Activated CD4-positive, alpha-beta T cell treated with anti-CD3 and anti-CD28 coated beads, Interleukin-2, amount 10 ng/mL, durations not matched to agents 24 days and 14 days (primary cell): ENCODE results near the gene PRTN3. TPM values are rescaled to one million over a fixed set of nuclear protein-coding genes. Genes with fewer than 3 reads are reported as not detected.
"Not testable (repeated sequence)": the region's sequence is repeated elsewhere in the genome, so short reads cannot be mapped to it uniquely, and the experiment has no call there.

ENCODE experiments used
- DNase-seq: peaks from one replicate; pipeline ENCODE4 v3.0.0; 2022
- H3K27ac Mint-ChIP-seq: one replicate; pipeline ENCODE4 v1.8.0; 2022; ENCODE audit warnings: mild to moderate bottlenecking, mixed read lengths
- H3K27me3 Mint-ChIP-seq: one replicate; pipeline ENCODE4 v1.8.0; 2022; ENCODE audit warnings: mixed read lengths
- H3K36me3 Mint-ChIP-seq: one replicate; pipeline ENCODE4 v1.8.0; 2022; ENCODE audit warnings: low read depth, mild to moderate bottlenecking, mixed read lengths
- H3K4me1 Mint-ChIP-seq: one replicate; pipeline ENCODE4 v1.8.0; 2021; ENCODE audit warnings: mixed read lengths
- H3K4me3 Mint-ChIP-seq: one replicate; pipeline ENCODE4 v1.8.0; 2022; ENCODE audit warnings: mild to moderate bottlenecking, moderate library complexity, mixed read lengths
- H3K9me3 Mint-ChIP-seq: one replicate; pipeline ENCODE4 v1.8.0; 2021; ENCODE audit warnings: mixed read lengths
- intact Hi-C: fragments of 100-400 bp; cut with micrococcal nuclease; formaldehyde crosslinking; loops from one replicate; pipeline ENCODE4 v1.15.1; 2023
- total RNA-seq: library from RNA; stranded (reverse); gene quantifications from 2 replicates; pipeline ENCODE4 v1.2.3, GENCODE V29; 2022

Gene PRTN3
- total RNA-seq, 1 donor from 2014 or later: not detected

DNA sequence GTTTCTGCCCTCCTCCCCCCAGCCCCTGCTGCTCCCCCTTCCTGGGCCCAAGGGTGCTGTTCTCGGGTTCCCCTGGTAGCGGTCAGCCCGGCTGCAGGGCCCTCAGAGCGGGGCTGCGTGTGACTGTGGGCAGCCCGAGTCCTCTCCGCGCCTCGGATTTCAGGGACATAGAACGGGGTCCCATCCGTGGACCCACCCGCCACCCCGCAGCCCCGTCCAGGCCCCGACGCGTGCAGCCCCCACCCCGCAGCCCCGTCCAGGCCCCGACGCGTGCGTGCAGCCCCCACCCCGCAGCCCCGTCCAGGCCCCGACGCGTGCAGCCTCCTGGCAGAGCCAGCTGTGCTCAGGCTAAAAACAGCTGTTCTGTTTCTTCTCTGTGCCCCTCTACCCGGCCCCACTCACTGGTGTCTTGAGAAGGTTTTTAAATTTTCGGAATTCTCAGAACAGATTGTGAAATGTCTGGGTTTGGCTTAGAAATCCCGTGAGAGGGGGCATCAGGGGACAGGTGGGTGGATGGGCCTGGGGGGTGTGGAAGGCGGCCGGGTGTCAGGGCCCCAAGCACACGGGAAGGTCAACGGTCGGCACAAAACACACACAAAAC lies 5.5 kb upstream of the PRTN3 start:
- no peak for DNase-seq
- peaks cover 3% of the 10 kb centered on the region for H3K4me1 Mint-ChIP-seq
- peaks cover 7% of the 10 kb centered on the region for H3K27me3 Mint-ChIP-seq
- H3K27ac Mint-ChIP-seq: no peak overlapping the region
- no peak overlapping the region for H3K4me3 Mint-ChIP-seq
- intact Hi-C loops: no loop called here
- H3K9me3 Mint-ChIP-seq: no peaks in the 10 kb centered on the region
- no peaks in the 10 kb centered on the region for H3K36me3 Mint-ChIP-seq

DNA sequence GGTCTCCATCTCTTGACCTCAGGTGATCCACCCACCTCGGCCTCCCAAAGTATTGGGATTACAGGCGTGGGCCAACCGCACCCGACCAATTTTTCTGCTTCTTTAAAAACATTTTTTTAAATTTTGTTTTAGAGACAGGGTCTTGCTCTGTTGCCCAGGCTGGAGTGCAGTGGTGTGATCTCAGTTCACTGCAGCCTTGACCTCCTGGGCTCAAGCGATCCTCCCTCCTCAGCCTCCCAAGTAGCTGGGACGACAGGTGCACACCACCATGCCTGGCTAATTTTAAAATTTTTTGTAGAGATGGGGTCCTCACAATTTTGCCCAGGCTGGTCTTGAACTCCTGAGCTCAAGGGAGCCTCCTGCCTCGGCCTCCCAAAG lies 2.0 kb downstream of the PRTN3 start:
- H3K4me3 Mint-ChIP-seq, H3K27ac Mint-ChIP-seq, H3K36me3 Mint-ChIP-seq, H3K4me1 Mint-ChIP-seq, H3K9me3 Mint-ChIP-seq, intact Hi-C loops, DNase-seq: not testable (repeated sequence)
- peaks cover 18% of the 10 kb centered on the region for H3K27me3 Mint-ChIP-seq

DNA sequence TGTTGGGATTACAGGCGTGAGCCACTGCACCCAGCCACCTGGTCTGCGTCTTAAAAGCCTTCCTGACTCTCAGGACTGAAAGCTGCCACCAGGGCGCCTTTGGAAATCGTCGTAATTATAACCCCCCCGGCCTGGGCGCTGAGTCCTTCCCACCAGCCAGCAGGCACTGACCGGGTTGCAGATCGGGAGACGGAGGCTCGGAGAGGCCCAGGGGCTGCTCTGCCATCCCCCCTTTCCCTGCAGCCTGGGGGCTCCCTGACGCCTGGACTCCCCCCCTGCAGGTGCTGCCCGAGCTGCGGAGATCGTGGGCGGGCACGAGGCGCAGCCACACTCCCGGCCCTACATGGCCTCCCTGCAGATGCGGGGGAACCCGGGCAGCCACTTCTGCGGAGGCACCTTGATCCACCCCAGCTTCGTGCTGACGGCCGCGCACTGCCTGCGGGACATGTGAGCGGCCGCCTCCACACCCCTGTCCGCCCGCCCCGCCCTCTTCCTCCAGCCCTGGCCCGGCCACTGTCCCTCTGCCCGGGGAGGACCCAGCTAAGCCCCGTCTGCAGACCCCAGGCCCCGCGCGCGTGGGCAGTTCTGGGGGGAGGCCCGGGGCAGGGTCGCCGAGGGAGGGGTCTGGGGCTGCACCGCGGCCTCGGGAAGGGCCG lies 2.5 kb downstream of the PRTN3 start:
- Mint-ChIP-seq H3K27ac (no peak overlapping the region), H3K4me3 (no peak overlapping the region), H3K4me1 (peaks cover 3% of the 10 kb centered on the region), H3K9me3 (no peaks in the 10 kb centered on the region), H3K27me3 (peaks cover 18% of the 10 kb centered on the region), H3K36me3 (no peaks in the 10 kb centered on the region)
- intact Hi-C loops: no loop called here
- no peak for DNase-seq

DNA sequence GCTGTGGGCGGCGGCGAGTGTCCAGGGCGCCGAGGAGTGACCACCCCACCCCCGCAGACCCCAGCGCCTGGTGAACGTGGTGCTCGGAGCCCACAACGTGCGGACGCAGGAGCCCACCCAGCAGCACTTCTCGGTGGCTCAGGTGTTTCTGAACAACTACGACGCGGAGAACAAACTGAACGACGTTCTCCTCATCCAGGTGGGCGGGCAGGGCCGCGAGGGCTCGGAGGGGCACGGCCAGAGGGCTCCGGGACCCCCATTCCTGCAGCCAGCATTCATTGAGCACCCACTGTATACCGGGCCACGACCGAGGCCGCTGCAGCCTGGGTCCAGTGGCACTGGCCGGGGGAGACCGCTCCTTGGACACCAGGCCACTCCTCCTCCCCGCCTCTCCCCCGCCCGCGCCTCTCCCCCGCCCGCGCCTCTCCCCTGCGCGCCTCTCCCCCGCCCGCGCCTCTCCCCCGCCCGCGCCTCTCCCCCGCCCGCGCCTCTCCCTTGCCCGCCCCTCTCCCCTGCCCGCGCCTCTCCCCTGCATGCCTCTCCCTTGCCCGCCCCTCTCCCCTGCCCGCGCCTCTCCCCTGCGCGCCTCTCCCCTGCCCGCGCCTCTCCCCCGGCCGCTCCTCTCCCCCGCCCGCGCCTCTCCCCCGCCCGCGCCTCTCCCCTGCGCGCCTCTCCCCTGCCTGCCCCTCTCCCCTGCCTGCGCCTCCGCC lies 3.2 kb downstream of the PRTN3 start:
- peaks cover 20% of the 10 kb centered on the region for H3K27me3 Mint-ChIP-seq
- no peaks in the 10 kb centered on the region for H3K9me3 Mint-ChIP-seq
- no peak for DNase-seq
- H3K4me3 Mint-ChIP-seq: no peak overlapping the region
- intact Hi-C loops: no loop called here
- no peak overlapping the region for H3K27ac Mint-ChIP-seq
- H3K36me3 Mint-ChIP-seq: no peaks in the 10 kb centered on the region
- H3K4me1 Mint-ChIP-seq: peaks cover 3% of the 10 kb centered on the region

DNA sequence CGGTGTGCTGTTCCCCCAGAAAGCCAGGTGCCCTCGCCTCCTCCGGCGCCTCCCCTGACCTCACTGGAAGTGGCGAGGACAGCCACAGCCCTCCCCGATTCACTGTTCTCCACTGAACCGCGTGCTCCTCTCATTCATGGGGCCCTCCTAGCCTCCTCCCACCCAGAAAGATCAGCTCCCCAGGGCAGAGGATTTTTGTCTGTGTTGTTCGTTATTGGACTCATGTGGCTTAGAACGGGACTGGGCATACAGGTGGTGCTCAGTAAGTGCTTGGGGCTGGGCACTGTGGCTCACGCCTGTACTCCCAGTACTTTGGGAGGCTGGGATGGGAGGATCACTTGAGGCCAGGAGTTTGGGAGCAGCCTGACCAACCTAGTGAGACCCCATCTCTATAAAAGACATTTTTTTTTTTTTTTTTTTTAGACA lies 3.8 kb downstream of the PRTN3 start:
- Mint-ChIP-seq H3K27ac (peak overlapping the region; percentile 58), H3K4me3 (no peak overlapping the region), H3K27me3 (peaks cover 20% of the 10 kb centered on the region), H3K36me3 (no peaks in the 10 kb centered on the region), H3K4me1 (peaks cover 3% of the 10 kb centered on the region), H3K9me3 (no peaks in the 10 kb centered on the region)
- no peak for DNase-seq
- intact Hi-C loops: no loop called here

DNA sequence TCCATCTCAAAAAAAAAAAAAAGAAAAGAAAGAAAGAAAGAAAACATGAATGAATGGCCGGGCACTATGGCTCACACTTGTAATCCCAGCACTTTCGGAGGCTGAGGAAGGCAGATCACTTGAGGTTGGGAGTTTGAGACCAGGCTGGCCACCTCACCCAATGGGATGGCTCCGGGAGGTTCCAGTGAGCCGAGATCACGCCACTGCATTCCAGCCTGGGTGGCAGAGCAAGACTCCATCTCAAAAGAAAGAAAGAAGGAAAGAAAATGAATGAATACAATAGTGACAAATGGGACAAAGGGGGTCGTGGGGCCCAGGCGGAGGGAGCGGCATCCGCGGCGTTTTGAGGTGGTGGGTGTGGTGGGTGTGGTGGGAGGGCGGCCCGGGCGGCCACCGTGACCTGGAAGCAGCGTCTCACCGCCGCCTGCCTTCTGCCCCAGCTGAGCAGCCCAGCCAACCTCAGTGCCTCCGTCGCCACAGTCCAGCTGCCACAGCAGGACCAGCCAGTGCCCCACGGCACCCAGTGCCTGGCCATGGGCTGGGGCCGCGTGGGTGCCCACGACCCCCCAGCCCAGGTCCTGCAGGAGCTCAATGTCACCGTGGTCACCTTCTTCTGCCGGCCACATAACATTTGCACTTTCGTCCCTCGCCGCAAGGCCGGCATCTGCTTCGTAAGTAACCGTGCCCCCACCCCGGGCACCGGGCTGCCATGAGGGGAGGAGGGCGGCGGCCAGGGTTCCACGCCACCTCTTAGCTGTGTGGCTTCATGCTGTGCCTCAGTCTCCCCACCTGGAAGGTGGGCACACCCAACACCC lies 5.1 kb downstream of the PRTN3 start:
- Mint-ChIP-seq H3K4me3 (no peak overlapping the region), H3K27ac (no peak overlapping the region), H3K36me3 (no peaks in the 10 kb centered on the region), H3K27me3 (peaks cover 23% of the 10 kb centered on the region), H3K9me3 (no peaks in the 10 kb centered on the region), H3K4me1 (peaks cover 3% of the 10 kb centered on the region)
- intact Hi-C loops: no loop called here
- no peak for DNase-seq

DNA sequence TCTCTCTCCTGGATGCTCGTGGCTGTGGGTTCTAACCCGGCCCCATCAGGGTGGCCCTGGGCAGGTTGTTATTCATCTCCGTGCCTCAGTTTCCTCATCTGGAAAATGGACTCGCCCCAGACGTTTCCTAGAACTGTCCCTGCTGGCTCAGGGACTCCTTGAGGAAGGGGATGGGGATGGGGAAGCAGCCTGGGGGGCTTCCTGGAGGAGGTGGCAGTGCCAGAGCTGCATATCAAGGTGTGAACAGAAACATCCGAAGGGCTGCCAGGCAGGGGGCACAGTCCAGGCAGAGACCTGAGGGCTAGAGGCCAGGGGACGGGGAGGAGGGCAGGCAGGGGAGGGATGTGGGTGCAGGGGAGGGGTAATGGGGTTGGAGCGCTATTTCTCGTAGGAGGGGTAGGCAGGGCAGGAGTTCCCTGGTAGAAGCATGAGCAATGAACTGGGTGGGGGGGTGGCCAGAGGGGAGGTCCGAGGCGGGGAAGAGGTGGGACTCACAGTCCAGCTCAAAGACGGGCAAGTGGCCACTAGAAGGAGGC lies 7.7 kb downstream of the PRTN3 start:
- no peak for DNase-seq
- Mint-ChIP-seq H3K4me1 (peaks cover 3% of the 10 kb centered on the region), H3K9me3 (no peaks in the 10 kb centered on the region), H3K27ac (no peak overlapping the region), H3K36me3 (no peaks in the 10 kb centered on the region), H3K27me3 (peaks cover 18% of the 10 kb centered on the region), H3K4me3 (no peak overlapping the region)
- intact Hi-C loops: no loop called here

DNA sequence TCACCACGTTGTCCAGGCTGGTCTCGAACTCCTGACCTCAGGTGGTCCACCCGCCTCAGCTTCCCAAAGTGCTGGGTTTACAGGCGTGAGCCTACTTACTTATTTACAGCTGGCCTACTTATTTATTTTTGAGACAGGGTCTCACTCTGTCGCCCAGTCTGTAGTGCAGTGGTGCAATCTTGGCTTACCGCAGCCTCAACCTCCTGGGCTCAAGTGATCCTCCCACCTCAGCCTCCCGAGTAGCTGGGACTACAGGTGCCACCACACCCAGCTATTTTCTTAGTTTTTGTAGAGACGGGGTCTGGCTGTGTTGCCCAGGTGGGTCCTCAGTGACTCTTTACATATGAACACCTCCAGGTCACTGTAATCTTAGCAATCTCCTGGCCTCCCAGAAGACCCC lies 8.4 kb downstream of the PRTN3 start:
- not testable (repeated sequence) for H3K36me3 Mint-ChIP-seq, H3K27ac Mint-ChIP-seq, H3K4me1 Mint-ChIP-seq

DNA sequence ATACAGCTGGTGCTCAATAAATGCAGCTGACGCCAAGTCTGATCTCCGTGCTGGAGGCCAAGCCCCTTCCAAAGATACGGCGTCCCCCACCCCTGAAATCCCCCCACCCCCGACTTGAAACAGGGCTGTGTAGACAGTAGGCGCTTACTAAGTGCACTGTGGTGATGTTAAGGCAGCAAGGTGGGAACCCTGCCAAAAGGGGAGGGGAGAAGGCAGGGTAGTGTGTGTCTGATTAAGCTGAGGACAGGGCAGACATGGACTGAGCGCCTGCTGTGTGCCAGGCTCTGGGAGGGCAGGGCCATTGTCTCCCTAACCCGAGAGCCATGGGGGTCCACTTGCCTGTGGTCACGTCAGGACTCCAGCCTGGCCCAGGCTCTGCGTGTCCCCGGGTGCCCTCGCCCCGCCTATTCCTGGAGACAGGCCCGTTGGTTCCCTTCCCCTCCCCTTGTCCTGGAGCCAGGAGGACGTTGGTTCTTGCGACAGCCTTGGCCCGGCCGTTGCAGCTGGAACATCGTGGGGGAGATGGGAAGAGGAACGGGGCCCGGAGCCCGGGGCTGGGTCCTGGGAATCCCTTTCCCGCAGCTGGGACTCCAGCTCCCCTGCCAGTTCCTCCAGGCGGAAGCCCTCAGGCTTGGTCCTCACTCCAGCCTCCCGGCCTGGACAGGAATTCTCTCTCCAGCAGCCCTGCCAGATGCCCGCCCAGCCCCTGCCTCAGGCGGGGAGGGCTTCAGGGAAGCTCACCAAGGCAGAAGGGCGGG lies 9.6 kb downstream of the PRTN3 start:
- Mint-ChIP-seq H3K27me3 (peaks cover 16% of the 10 kb centered on the region), H3K9me3 (no peaks in the 10 kb centered on the region), H3K27ac (no peak overlapping the region), H3K36me3 (no peaks in the 10 kb centered on the region), H3K4me1 (peaks cover 3% of the 10 kb centered on the region), H3K4me3 (no peak overlapping the region)
- intact Hi-C loops: no loop called here
- no peak for DNase-seq

More for the DNA sequence above, 8.4 kb downstream of the PRTN3 start:
- intact Hi-C loops, H3K4me3 Mint-ChIP-seq, H3K9me3 Mint-ChIP-seq, DNase-seq: not testable (repeated sequence)
- H3K27me3 Mint-ChIP-seq: peaks cover 19% of the 10 kb centered on the region

DNA sequence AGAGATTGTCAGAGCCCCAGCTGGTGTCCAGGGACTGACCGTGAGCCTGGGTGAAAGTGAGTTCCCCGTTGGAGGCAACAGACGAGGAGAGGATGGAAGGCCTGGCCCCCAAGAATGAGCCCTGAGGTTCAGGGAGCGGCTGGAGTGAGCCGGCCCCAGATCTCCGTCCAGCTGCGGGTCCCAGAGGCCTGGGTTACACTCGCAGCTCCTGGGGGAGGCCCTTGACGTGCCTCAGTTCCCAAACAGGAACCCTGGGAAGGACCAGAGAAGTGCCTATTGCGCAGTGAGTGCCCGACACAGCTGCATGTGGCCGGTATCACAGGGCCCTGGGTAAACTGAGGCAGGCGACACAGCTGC lies 10.2 kb downstream of the PRTN3 start:
- Mint-ChIP-seq H3K36me3 (no peaks in the 10 kb centered on the region), H3K27ac (no peak overlapping the region), H3K27me3 (peaks cover 12% of the 10 kb centered on the region), H3K4me1 (peaks cover 3% of the 10 kb centered on the region), H3K4me3 (no peak overlapping the region), H3K9me3 (no peaks in the 10 kb centered on the region)
- DNase-seq: no peak
- intact Hi-C loops: no loop called here

DNA sequence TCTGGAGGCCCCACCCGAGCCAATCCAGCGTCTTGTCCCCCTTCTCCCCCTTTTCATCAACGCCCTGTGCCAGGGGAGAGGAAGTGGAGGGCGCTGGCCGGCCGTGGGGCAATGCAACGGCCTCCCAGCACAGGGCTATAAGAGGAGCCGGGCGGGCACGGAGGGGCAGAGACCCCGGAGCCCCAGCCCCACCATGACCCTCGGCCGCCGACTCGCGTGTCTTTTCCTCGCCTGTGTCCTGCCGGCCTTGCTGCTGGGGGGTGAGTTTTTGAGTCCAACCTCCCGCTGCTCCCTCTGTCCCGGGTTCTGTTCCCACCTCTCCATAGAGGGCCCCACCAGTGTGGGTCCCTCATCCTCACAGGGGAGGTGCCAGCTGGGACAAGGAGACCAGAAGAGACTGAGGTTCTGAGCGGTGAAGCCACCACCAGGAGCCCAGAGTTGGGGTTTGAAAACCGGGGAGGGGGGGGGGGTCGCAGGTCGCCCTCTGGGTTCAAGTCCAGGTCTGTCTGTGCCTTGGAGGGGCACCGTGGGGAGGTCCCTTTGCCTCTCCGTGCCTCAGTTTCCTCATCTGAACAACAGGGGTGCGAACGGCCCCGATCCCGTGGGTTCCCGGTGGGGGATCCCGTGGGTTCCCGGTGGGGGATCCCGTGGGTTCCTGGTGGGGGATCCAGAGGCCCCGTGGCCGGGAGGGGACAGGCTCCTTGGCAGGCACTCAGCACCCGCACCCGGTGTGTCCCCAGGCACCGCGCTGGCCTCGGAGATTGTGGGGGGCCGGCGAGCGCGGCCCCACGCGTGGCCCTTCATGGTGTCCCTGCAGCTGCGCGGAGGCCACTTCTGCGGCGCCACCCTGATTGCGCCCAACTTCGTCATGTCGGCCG lies 11.6 kb downstream of the PRTN3 start, which contains the start of gene ELANE:
Gene ELANE, plus strand, starts transcription at position 168 of the 878 bp plus-strand sequence. Its CDS starts 26 bp downstream, at position 194.
- Mint-ChIP-seq H3K4me3 (no peak within 1 kb of the TSS), H3K27me3 (peaks cover 10% of the 10 kb centered on the region), H3K9me3 (no peaks in the 10 kb centered on the region), H3K27ac (no peak within 1 kb of the TSS), H3K36me3 (no peaks in the 10 kb centered on the region), H3K4me1 (no peaks in the 10 kb centered on the region)
- intact Hi-C loops: no loop called here
- no peak for DNase-seq

DNA sequence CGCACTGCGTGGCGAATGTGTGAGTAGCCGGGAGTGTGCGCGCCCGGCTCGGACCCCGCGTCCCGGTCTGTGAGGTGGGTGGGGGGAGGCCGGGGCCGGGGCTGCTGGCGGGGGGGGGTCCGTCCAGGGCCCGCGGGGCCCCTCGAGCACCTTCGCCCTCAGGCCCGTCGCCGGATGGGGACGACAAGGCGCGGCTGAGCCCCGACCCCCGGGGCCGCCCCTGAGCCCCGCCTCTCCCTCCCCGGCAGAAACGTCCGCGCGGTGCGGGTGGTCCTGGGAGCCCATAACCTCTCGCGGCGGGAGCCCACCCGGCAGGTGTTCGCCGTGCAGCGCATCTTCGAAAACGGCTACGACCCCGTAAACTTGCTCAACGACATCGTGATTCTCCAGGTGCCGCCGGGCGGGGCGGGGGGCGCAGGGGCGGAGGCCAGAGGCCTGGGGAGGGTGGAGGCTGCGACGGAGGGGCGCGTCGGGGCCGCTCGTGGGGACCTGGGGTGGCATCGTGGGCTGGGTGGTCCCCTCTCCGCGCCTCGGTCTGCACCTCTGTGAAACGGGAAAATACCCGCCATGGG lies 12.3 kb downstream of the PRTN3 start:
- H3K27ac Mint-ChIP-seq: no peak overlapping the region
- no peak for DNase-seq
- intact Hi-C loops: no loop called here
- no peak overlapping the region for H3K4me3 Mint-ChIP-seq
- H3K27me3 Mint-ChIP-seq: peaks cover 10% of the 10 kb centered on the region
- no peaks in the 10 kb centered on the region for H3K9me3 Mint-ChIP-seq
- no peaks in the 10 kb centered on the region for H3K36me3 Mint-ChIP-seq
- no peaks in the 10 kb centered on the region for H3K4me1 Mint-ChIP-seq
